Activated CD4-positive, alpha-beta T cell treated with anti-CD3 and anti-CD28 coated beads, Interleukin-2, amount 10 ng/mL, durations not matched to agents 24 days and 14 days (primary cell): Measurements from ENCODE around the gene NUDT15. TPM values are rescaled to one million over a fixed set of nuclear protein-coding genes. Genes with fewer than 3 reads are reported as not detected.

Experiments used
- DNase-seq: peaks from one replicate; pipeline ENCODE4 v3.0.0; 2022
- H3K27ac Mint-ChIP-seq: one replicate; pipeline ENCODE4 v1.8.0; 2022; ENCODE audit warnings: mild to moderate bottlenecking, mixed read lengths
- H3K27me3 Mint-ChIP-seq: one replicate; pipeline ENCODE4 v1.8.0; 2022; ENCODE audit warnings: mixed read lengths
- H3K36me3 Mint-ChIP-seq: one replicate; pipeline ENCODE4 v1.8.0; 2022; ENCODE audit warnings: low read depth, mild to moderate bottlenecking, mixed read lengths
- H3K4me1 Mint-ChIP-seq: one replicate; pipeline ENCODE4 v1.8.0; 2021; ENCODE audit warnings: mixed read lengths
- H3K4me3 Mint-ChIP-seq: one replicate; pipeline ENCODE4 v1.8.0; 2022; ENCODE audit warnings: mild to moderate bottlenecking, moderate library complexity, mixed read lengths
- H3K9me3 Mint-ChIP-seq: one replicate; pipeline ENCODE4 v1.8.0; 2021; ENCODE audit warnings: mixed read lengths
- intact Hi-C: fragments of 100-400 bp; cut with micrococcal nuclease; formaldehyde crosslinking; loops from one replicate; pipeline ENCODE4 v1.15.1; 2023
- total RNA-seq: library from RNA; stranded (reverse); gene quantifications from 2 replicates; pipeline ENCODE4 v1.2.3, GENCODE V29; 2022

NUDT15 gene
- total RNA-seq, 1 donor from 2014 or later = 19.1 TPM

DNA sequence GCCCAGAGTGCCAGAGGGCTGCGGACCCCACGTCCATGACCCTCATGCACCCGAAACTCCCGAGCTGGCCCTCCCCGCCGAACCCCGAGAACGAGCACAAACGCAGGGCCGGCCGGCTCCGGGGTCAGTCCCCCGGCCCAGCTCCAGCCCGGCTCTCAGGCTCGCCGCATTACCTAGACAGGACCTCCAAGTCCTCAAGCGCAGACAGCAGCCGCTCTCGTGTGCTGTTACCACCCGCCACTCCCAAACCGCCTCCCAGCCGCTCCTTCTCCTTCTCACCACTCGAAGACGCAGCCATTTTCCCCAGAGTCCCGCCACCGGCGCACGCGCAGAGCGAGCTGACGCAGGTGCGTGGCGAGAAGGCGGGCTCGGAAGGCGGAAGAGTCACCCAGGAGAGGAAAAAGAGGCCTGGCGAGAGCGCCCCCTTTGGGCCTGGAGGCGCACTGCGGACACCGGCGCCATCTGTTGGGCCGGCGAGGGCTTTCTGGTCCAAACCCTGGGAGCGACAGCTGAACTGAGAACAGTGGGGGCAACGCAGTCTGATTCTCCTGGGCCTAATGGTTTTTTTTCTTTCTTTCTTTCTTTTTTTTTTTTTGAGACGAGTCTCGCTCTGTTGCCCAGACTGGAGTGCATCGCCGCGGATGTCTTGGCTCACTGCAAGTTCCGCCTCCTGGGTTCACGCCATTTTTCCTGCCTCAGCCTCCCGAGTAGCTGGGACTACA lies 57.4 kb downstream of the NUDT15 start, which contains the start of gene MED4:
MED4 (minus strand) TSS at position 324 of the 722 bp plus-strand sequence; CDS start at position 298, 26 bp downstream.
- Mint-ChIP-seq H3K27ac (peak within 1 kb of the TSS; percentile 89), H3K4me3 (peak within 1 kb of the TSS; percentile 92), H3K9me3 (peaks cover 4% of the 10 kb centered on the region), H3K4me1 (peaks cover 24% of the 10 kb centered on the region), H3K27me3 (peaks cover 7% of the 10 kb centered on the region), H3K36me3 (peaks cover 9% of the 10 kb centered on the region)
- DNase-seq = peak; percentile 100
- intact Hi-C loops = loop anchor here (1.0 to 5.0 kb wide), 3 partner anchors 57 to 317 kb away; partner anchors contain the start of genes ITM2B and LPAR6

GRCh38 chr13:48096670-48097069 lies 59.1 kb downstream of the NUDT15 start:
- H3K9me3 Mint-ChIP-seq = peaks cover 4% of the 10 kb centered on the region
- H3K27ac Mint-ChIP-seq = no peak overlapping the region
- DNase-seq = no peak
- intact Hi-C loops = loop anchor here (5.0 kb wide), 1 partner anchor 316 kb away; the partner anchor contains the start of gene LPAR6
- peaks cover 20% of the 10 kb centered on the region for H3K4me1 Mint-ChIP-seq
- no peak overlapping the region for H3K4me3 Mint-ChIP-seq
- peaks cover 13% of the 10 kb centered on the region for H3K27me3 Mint-ChIP-seq
- H3K36me3 Mint-ChIP-seq = peaks cover 6% of the 10 kb centered on the region

Other genes with a start within 250 kb of the NUDT15 start
- 44.6 and 45.3 TPM in 2 replicates for gene SUCLA2, start 36.5 kb upstream of the NUDT15 start, total RNA-seq
- gene MED4, start 57.4 kb downstream of the NUDT15 start, total RNA-seq = 61.8 and 63.5 TPM in 2 replicates
- gene ITM2B, start 195.5 kb downstream of the NUDT15 start, total RNA-seq = 51.7 and 53.1 TPM in 2 replicates